ENCODE results near the gene ACAP2.

The ACAP2 gene

GRCh38 chr3:195257454-195258448, 185.1 kb downstream of the ACAP2 start:
- no peak for DNase-seq

GRCh38 chr3:195256639-195257453, 186.0 kb downstream of the ACAP2 start:
- no peak for DNase-seq

- no peak for DNase-seq
Observed at GRCh38 chr3:195255571-195256501, 187.0 kb downstream of the ACAP2 start.

GRCh38 chr3:195255176-195255500, 187.7 kb downstream of the ACAP2 start:
- no peak for DNase-seq

GRCh38 chr3:195254454-195255175, 188.2 kb downstream of the ACAP2 start:
- DNase-seq: no peak

GRCh38 chr3:195253923-195254432, 188.8 kb downstream of the ACAP2 start:
- no peak for DNase-seq

GRCh38 chr3:195251336-195252065, 191.3 kb downstream of the ACAP2 start:
- DNase-seq: peak; percentile 50

- DNase-seq: no peak
Observed at GRCh38 chr3:195250473-195251251, 192.2 kb downstream of the ACAP2 start.

GRCh38 chr3:195249858-195250464, 192.9 kb downstream of the ACAP2 start:
- DNase-seq: no peak

GRCh38 chr3:195249057-195249770, 193.6 kb downstream of the ACAP2 start:
- DNase-seq: no peak

GRCh38 chr3:195248281-195248680, 194.5 kb downstream of the ACAP2 start:
- no peak for DNase-seq

GRCh38 chr3:195247863-195248189, 195.0 kb downstream of the ACAP2 start:
- DNase-seq: no peak

- DNase-seq: no peak
Observed at GRCh38 chr3:195247086-195247862, 195.5 kb downstream of the ACAP2 start.

GRCh38 chr3:195246581-195246995, 196.2 kb downstream of the ACAP2 start:
- DNase-seq: no peak

GRCh38 chr3:195245531-195245951, 197.3 kb downstream of the ACAP2 start:
- no peak for DNase-seq

- no peak for DNase-seq
Observed at GRCh38 chr3:195241592-195242355, 201.0 kb downstream of the ACAP2 start.

- no peak for DNase-seq
Observed at GRCh38 chr3:195240939-195241338, 201.9 kb downstream of the ACAP2 start.
